Activated CD8-positive, alpha-beta memory T cell treated with anti-CD3 and anti-CD28 coated beads, Interleukin-2, amount 10 ng/mL, durations not matched to agents 7 days and 5 days (primary cell): ENCODE data around the gene USP40. TPM values are rescaled to one million over a fixed set of nuclear protein-coding genes. Genes with fewer than 3 reads are reported as not detected.

Source experiments
- ATAC-seq: fragments of 150-1000 bp; cut with Tn5 transposase; one replicate; pipeline ENCODE4 v1.10.0; 2021; ENCODE audit warnings: moderate library complexity
- CTCF ChIA-PET: fragments of 350-600 bp; sonication (Branson Sonifier 250); formaldehyde crosslinking; loops from one replicate; lab custom pipeline; 2021; ENCODE audit warnings: antibody characterized with exemption; lab: Charles Lee
- DNase-seq: peaks from one replicate; pipeline ENCODE4 v3.0.0-alpha.2; 2020
- H3K27ac Mint-ChIP-seq: one replicate; pipeline ENCODE4 v1.8.0; 2021; ENCODE audit warnings: mild to moderate bottlenecking, mixed read lengths
- H3K27me3 Mint-ChIP-seq: one replicate; pipeline ENCODE4 v1.8.0; 2021; ENCODE audit warnings: mixed read lengths
- H3K36me3 Mint-ChIP-seq: one replicate; pipeline ENCODE4 v1.8.0; 2021; ENCODE audit warnings: mild to moderate bottlenecking, mixed read lengths
- H3K4me1 Mint-ChIP-seq: one replicate; pipeline ENCODE4 v1.8.0; 2021; ENCODE audit warnings: mixed read lengths
- H3K4me3 Mint-ChIP-seq: one replicate; pipeline ENCODE4 v1.8.0; 2021; ENCODE audit warnings: mild to moderate bottlenecking, moderate library complexity, mixed read lengths
- H3K9me3 Mint-ChIP-seq: one replicate; pipeline ENCODE4 v1.8.0; 2022; ENCODE audit warnings: low read depth, mixed read lengths
- total RNA-seq, 2 experiments: library from RNA; stranded (reverse); gene quantifications; one replicate each; pipeline ENCODE4 v1.2.3, GENCODE V29; 2021

The USP40 gene
- total RNA-seq, 2 experiments from 2014 or later: 8.7 to 11.2 TPM

DNA sequence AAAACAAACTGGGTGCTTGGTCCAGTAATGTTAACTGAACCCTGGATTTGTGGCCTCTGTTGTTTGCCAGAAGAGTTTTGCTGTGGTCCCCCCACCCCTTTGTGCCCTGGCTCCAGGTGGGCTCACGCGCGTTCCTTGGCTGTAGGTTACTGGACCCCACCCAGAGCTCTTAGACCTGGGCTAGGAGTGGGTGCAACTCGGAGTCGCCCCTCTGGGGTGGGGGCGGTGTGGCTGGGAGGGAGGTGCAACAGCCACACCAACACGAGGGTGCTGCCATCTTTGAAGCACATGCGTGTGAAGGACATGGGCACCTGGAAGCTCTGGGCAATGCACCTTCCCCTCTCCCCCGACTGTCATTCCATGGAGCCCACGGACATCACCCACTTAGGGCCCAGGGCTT lies 92.7 kb downstream of the USP40 start:
- Mint-ChIP-seq H3K36me3 (peaks cover 17% of the 10 kb centered on the region), H3K4me3 (no peak overlapping the region), H3K4me1 (no peaks in the 10 kb centered on the region), H3K9me3 (no peaks in the 10 kb centered on the region), H3K27ac (no peak overlapping the region), H3K27me3 (no peaks in the 10 kb centered on the region)
- DNase-seq: no peak
- CTCF ChIA-PET: no interaction called here
- ATAC-seq: no peak

DNA sequence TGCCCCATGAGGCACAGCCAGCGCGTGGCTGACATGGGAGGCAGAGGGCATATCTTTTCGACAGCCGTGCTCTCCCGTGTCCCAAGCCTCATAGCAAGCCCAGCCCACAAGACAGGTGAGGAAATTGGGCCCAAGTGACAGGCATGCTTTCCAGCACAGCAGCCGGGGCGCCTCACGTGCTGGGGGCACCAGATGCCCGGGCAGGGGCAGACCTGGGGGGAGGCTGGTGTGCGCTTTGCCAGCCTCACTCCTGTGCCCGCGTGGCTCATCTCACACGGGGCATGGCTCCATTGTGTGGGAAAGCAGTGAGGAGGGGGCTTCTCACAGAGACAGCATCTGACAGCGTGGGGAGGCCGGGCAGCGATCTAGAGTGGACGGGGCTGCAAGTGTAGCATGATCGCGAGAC lies 93.2 kb downstream of the USP40 start:
- H3K9me3 Mint-ChIP-seq: no peaks in the 10 kb centered on the region
- ATAC-seq (no peak), DNase-seq (no peak)
- H3K27ac Mint-ChIP-seq: no peak overlapping the region
- H3K4me1 Mint-ChIP-seq: no peaks in the 10 kb centered on the region
- no peak overlapping the region for H3K4me3 Mint-ChIP-seq
- no peaks in the 10 kb centered on the region for H3K27me3 Mint-ChIP-seq
- H3K36me3 Mint-ChIP-seq: peaks cover 19% of the 10 kb centered on the region
- CTCF ChIA-PET: no interaction called here

DNA sequence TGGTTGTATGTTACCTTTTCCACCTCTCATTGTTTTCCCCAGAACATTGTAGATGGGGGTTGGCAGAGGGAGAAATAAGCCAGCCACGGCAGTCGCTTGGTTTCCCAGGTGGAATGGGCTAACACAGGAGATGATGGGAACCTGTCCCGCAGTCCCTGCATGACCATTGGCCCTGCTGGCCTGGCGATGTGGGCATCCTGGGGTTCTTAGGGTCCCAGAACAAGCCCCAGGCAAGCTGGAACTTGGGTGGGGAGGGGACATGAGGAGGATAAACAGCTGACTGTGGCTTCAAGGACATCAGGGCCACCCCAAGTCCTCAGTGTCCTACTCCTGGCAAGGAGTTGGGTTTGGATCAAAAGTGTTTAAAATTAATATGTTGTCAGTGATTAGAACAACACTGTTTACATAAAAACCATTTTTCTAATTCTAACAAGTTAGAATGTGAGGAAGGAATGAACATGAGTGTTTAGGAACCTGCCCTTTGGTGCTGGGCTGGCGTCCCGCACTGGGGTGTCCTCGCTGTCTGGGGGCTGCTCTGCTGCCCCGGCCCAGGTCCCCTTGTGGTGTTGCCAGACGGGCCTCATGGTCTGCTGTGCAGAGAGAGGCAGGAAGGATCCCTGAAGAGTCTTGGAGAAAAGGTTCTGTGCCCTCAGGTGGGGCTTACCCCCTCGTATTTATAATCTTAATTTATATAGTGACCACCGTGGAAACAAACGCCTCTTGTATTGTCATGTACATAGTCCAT lies 95.1 kb downstream of the USP40 start:
- Mint-ChIP-seq H3K4me1 (no peaks in the 10 kb centered on the region), H3K27ac (no peak overlapping the region), H3K36me3 (peaks cover 25% of the 10 kb centered on the region), H3K4me3 (no peak overlapping the region), H3K9me3 (no peaks in the 10 kb centered on the region), H3K27me3 (no peaks in the 10 kb centered on the region)
- no peak for ATAC-seq
- no peak for DNase-seq
- CTCF ChIA-PET: no interaction called here

DNA sequence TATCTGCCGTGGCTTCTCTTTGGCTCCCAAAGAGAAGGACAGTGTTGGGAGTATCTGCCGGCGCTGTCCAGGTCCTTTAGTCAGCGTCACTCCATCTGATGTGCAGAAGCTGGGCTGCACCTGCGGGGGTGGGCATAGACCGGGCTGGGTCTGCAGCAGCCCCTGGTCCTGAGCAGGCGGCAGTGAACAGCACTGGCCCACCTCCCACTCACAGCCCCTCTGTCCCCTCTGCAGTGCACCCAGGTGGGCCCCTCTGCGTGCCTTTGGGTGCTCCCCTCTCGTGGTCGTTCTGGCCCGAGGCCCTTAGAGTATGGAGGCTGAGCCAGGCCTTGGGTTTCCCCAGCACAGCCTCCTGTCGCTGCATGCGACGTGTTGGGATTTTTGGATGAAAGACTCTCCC lies 95.7 kb downstream of the USP40 start:
- CTCF ChIA-PET: no interaction called here
- no peaks in the 10 kb centered on the region for H3K27me3 Mint-ChIP-seq
- DNase-seq: no peak
- no peak overlapping the region for H3K27ac Mint-ChIP-seq
- H3K4me1 Mint-ChIP-seq: no peaks in the 10 kb centered on the region
- H3K36me3 Mint-ChIP-seq: peaks cover 25% of the 10 kb centered on the region
- H3K4me3 Mint-ChIP-seq: no peak overlapping the region
- H3K9me3 Mint-ChIP-seq: no peaks in the 10 kb centered on the region
- ATAC-seq: no peak

DNA sequence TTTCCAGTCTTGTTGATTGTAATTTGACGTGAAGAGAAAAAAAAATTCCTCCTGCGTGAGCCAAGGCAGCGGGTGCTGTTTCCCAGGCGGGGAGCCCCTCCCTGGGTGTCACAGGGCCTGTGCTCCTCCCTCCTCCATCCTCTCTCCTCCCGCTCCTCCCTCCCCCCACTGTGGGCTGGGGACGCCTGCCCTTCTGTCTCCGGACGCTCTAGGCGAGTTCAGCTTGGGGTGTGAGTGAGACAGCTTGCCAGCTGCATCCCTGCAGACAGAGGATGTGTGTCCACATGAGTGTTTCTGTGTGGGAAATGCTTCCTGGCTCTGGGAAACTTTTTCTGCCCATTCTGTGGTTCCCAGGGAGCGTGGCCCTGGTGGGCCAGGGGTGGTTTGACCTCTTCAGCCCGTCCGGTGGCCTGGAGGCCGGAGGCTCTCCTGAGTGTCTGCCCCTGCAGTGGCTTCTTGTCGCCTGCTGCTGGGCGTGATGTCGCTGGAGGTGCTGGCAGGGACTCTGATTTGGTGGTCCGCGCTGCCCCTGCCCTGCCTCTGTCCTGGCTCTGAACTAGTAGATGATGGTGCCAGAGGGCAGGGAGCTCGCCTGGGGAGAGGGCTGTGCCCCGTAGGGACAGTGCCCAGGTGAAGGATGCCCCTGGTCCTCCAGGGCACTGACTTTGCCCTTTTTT lies 96.4 kb downstream of the USP40 start:
- CTCF ChIA-PET: no interaction called here
- DNase-seq: no peak
- Mint-ChIP-seq H3K4me1 (no peaks in the 10 kb centered on the region), H3K36me3 (peaks cover 25% of the 10 kb centered on the region), H3K27me3 (no peaks in the 10 kb centered on the region), H3K4me3 (no peak overlapping the region), H3K27ac (no peak overlapping the region), H3K9me3 (no peaks in the 10 kb centered on the region)
- no peak for ATAC-seq

DNA sequence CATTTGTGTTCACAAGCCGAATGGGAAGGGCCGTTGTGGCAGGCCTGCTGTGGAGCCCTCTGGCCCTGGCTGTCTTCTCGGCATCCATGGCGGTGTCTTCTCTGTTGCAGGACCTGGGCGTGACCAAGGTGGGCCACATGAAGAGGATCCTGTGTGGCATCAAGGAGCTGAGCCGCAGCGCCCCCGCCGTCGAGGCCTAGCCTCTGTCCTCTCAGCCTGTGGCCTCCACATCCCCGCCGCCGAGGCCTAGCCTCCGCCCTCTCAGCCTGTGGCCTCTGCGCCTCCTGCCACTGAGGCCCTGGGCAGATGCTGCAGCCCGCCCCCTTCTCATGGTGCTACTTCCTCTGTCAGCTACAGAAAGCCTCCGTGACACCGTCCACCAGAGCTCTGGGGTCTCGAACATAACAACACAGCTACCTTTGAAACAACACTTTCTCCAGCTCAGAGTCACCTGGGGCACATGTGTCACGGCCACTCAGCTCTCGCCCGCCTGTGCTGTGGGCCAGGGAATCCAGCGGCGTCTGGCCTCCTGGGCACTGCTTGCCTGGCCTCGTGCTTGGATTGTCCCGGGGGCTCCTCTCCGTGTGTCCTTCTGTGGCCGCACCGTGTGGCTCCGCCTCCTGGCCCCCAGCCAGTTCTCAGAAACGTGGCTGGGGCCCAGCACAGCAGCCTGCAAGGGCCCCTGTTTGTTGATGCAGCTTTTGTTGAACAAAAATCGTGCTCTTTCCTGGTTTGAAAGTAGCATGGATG lies 97.1 kb downstream of the USP40 start:
- H3K4me1 Mint-ChIP-seq: no peaks in the 10 kb centered on the region
- H3K4me3 Mint-ChIP-seq: no peak overlapping the region
- CTCF ChIA-PET: no interaction called here
- no peak for DNase-seq
- peaks cover 25% of the 10 kb centered on the region for H3K36me3 Mint-ChIP-seq
- no peaks in the 10 kb centered on the region for H3K27me3 Mint-ChIP-seq
- H3K27ac Mint-ChIP-seq: no peak overlapping the region
- no peak for ATAC-seq
- no peaks in the 10 kb centered on the region for H3K9me3 Mint-ChIP-seq

DNA sequence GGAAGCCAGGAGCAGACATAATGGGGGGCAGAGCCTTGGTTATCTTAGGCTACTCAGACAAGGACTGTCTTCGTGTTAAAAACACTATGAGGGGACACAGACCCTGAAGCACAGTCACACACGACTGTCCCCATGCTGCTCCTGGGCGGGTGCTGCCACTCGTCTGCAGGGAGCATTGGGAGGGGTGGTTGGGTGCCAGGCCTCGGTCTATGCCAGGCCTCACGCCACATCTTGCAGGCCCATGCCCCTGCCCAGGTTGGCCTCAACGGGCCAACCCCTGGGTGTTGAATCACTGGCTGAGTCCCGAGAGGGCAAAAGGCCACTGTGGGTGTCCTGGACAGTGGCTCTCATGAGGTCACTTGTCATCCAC lies 97.9 kb downstream of the USP40 start:
- H3K4me1 Mint-ChIP-seq: no peaks in the 10 kb centered on the region
- ATAC-seq (no peak), DNase-seq (no peak)
- no peaks in the 10 kb centered on the region for H3K9me3 Mint-ChIP-seq
- no peak overlapping the region for H3K4me3 Mint-ChIP-seq
- peaks cover 26% of the 10 kb centered on the region for H3K36me3 Mint-ChIP-seq
- no peak overlapping the region for H3K27ac Mint-ChIP-seq
- CTCF ChIA-PET: no interaction called here
- no peaks in the 10 kb centered on the region for H3K27me3 Mint-ChIP-seq

DNA sequence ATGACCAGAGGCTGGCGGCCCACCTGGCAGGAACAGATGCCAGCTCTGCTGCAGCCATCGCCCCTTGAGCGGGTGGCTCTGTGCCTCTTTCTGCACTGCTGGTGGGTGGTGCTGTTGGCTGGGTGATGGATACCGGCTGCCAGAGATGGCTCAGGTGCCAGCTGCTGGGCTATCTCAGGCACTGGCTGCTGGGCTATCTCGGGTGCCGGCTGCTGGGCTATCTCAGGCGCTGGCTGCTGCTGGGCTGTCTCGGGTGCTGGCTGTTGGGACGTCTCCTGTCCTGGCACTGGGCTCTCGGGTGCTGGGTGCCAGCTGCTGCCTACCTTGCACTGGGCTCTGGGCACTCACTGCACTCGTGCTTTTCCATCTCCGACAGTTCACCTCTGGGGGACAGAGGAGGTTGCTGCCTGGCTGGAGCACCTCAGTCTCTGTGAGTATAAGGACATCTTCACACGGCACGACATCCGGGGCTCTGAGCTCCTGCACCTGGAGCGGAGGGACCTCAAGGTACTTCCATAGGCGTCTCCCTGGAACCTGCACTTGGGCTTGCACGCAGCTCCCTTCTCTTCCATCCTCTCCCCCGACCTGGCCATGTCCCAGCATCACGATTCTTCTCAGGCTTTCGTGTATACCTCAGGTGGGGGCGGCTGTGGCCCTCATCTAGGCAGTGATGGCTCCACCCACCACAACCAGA lies 98.4 kb downstream of the USP40 start:
- DNase-seq (no peak), ATAC-seq (no peak)
- no peaks in the 10 kb centered on the region for H3K4me1 Mint-ChIP-seq
- no peak overlapping the region for H3K4me3 Mint-ChIP-seq
- no peaks in the 10 kb centered on the region for H3K27me3 Mint-ChIP-seq
- H3K36me3 Mint-ChIP-seq: peaks cover 30% of the 10 kb centered on the region
- no peaks in the 10 kb centered on the region for H3K9me3 Mint-ChIP-seq
- H3K27ac Mint-ChIP-seq: no peak overlapping the region
- CTCF ChIA-PET: interaction anchor here (0.6 kb wide), 1 partner anchor 654 kb away, joined by 3 read pairs; no protein-coding TSS in a partner anchor

DNA sequence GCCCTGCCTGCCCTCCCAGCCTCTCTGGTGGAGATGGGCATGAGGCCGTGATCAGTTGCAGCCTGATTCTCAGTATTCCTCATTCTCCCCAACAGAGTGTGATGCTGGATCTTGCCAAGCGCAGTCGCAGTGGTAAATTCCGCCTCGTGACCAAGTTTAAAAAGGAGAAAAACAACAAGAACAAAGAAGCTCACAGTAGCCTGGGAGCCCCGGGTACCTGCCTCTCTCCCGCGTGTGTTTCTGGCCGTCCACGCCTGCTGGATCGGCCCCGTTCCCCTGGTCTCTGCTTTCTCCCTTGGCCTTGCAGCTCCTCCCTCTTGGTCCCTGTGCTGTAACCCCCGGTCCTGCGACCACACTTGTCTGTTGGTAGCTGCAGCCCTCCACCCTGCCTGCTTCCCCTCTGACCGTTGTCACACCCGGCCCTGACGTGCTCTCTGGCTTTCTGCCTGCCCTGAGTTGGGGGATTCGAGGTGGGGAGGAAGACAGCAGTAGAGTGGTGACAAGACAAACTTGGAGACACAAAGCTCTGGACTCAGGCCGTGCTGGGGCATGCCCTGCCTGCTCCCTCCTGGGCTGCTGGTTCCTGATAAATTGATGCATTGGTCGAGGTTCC lies 99.5 kb downstream of the USP40 start:
- no peak overlapping the region for H3K4me3 Mint-ChIP-seq
- H3K27me3 Mint-ChIP-seq: no peaks in the 10 kb centered on the region
- no peak for ATAC-seq
- DNase-seq: no peak
- no peaks in the 10 kb centered on the region for H3K9me3 Mint-ChIP-seq
- CTCF ChIA-PET: interaction anchor here (0.6 kb wide), 1 partner anchor 653 kb away, joined by 3 read pairs; no protein-coding TSS in a partner anchor
- peaks cover 31% of the 10 kb centered on the region for H3K36me3 Mint-ChIP-seq
- no peaks in the 10 kb centered on the region for H3K4me1 Mint-ChIP-seq
- H3K27ac Mint-ChIP-seq: no peak overlapping the region

DNA sequence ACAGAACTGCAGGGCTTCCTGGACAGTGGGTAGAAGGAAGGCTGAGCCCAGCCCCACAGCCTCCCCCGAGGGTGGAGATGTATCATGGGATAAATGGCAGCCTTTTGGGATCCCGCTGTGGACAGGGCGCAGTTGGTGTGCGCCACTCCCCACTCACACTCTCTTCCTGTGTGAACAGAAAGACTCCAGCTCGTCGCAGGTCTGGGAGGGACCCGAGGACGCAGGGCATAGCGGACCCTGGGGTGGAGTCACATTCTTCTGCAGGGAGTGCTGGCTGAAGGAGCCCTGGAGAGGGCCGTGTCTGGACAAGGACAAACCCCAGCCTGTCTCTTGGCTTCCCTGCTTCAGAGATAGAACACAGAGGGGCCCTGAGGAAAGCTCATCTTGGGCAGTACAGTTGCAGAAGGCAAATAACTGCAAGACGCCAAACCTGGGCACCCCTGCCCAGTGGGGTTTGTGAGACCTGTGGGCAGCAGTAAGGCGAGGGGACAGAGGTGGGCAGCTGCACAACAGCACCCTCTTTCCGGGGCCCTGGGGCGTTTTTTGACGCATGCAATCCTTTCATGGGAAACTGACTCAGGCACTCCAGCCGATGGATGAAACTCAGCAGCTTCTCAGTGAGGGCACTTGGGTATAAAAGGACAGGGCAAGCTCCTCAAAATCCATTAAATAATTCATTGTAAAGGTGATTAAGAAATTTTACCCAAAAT lies 101.9 kb downstream of the USP40 start:
- H3K4me1 Mint-ChIP-seq: no peaks in the 10 kb centered on the region
- no peaks in the 10 kb centered on the region for H3K9me3 Mint-ChIP-seq
- H3K27ac Mint-ChIP-seq: no peak overlapping the region
- no peak overlapping the region for H3K4me3 Mint-ChIP-seq
- CTCF ChIA-PET: interaction anchor here (0.7 kb wide), 1 partner anchor 21 kb away, joined by 3 read pairs; no protein-coding TSS in a partner anchor
- peaks cover 24% of the 10 kb centered on the region for H3K36me3 Mint-ChIP-seq
- no peak for ATAC-seq
- no peaks in the 10 kb centered on the region for H3K27me3 Mint-ChIP-seq
- no peak for DNase-seq

DNA sequence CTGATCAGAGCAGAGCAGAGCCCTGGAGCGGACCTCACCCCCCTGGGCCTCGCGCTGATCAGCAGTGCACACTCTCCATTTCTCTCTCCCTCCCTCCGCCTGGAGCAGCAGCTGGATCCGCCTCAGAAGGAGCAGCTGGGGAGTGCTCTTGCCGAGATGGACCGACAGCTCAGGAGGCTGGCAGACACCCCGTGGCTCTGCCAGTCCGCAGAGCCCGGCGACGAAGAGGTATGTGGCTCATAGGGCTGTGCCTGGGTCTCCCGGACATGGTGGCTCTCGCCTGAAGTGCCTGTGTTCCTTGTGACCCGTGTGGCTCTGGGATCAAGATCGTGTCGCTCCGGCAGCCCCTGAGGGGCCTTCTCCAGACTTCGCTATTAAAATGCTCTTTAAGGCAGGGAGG lies 102.5 kb downstream of the USP40 start:
- Mint-ChIP-seq H3K4me1 (no peaks in the 10 kb centered on the region), H3K36me3 (peaks cover 18% of the 10 kb centered on the region)
- CTCF ChIA-PET: no interaction called here

DNA sequence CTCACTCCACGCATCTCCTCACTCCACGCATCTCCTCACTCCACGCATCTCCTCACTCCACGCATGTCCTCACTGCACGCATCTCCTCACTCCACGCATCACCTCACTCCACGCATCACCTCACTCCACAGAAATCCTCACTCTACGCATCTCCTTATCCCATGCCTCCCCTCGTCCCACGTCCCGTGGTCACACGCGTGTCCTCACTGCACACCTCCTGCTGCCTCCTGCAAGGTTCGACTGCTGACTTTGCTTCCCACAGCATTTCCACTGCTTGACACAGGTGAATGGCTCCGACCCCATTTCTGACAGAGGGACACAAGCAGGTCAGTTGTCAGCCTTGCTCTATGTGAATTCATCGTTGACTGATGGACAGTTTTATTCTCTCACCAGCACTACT lies 103.0 kb downstream of the USP40 start:
- Mint-ChIP-seq H3K27ac (no peak overlapping the region), H3K4me3 (no peak overlapping the region), H3K4me1 (no peaks in the 10 kb centered on the region), H3K9me3 (no peaks in the 10 kb centered on the region), H3K27me3 (no peaks in the 10 kb centered on the region), H3K36me3 (peaks cover 15% of the 10 kb centered on the region)
- ATAC-seq: no peak
- no peak for DNase-seq
- CTCF ChIA-PET: no interaction called here

More for the DNA sequence above, 102.5 kb downstream of the USP40 start:
- Mint-ChIP-seq H3K27ac (no peak overlapping the region), H3K4me3 (no peak overlapping the region), H3K9me3 (no peaks in the 10 kb centered on the region), H3K27me3 (no peaks in the 10 kb centered on the region)
- ATAC-seq: no peak
- no peak for DNase-seq
